HPDE6-E6E7 (cell line): ENCODE results near the gene UEVLD.

ENCODE experiments used
- DNase-seq: peaks from one replicate; pipeline ENCODE4 v3.0.0; 2011; ENCODE audit warnings: missing footprints; ENCODE audit errors: extremely low spot score

UEVLD gene

GRCh38 chr11:18581825-18582224 lies 6.7 kb downstream of the UEVLD start:
- DNase-seq, result no peak

DNA sequence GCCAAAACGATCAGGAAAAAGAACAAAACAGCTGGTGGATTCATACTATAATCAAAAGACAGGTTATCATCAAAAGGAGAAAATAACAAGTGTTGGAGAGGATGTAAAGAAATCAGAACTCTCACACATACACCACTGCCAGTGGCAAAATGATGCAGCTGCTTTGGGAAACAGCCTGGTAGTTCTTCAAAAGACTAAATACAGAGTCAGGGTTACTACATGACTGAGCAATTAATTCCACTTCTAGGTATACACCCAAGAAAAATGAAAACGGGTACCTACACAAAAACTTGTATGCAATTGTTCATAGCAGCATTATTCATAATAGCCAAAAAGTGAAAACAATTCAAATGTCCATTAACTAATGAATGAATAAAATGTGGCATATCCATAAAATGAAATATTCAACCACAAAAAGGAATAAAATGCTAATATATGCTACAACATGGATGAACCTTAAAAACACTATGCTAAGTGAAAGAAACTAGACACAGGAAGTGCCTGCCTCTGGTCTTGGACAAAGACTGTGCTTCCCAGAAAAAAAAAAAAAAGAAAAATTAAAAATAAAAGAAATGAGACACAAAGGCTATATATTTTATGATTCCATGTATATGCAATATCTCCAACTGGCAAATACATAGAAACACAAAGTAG lies 8.3 kb downstream of the UEVLD start:
- no peak for DNase-seq

GRCh38 chr11:18578975-18579598 lies 9.4 kb downstream of the UEVLD start:
- DNase-seq, result no peak

- DNase-seq, result no peak
These were observed 13.2 kb downstream of the UEVLD start for GRCh38 chr11:18575361-18575760.

DNA sequence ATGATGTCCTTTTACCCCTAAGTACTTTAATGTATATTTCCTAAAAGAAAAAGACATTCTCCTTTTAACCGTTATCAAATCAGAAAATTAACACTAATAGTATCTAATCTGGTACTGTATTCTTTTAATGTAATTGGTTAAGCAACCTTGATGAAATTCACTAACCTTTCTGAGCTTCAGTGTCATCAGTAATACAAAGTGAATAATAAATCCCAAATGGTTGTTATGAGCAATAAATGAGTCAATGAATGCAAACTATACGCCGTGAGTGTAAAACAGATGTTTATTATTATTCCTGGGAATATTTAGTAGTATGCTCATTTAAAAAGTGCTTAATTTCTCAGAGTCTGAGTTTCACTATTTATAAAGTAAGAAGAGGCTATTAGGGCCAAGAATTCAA lies 21.5 kb downstream of the UEVLD start:
- no peak for DNase-seq

- DNase-seq, result no peak
These were observed 22.1 kb downstream of the UEVLD start for GRCh38 chr11:18566406-18566805.

DNA sequence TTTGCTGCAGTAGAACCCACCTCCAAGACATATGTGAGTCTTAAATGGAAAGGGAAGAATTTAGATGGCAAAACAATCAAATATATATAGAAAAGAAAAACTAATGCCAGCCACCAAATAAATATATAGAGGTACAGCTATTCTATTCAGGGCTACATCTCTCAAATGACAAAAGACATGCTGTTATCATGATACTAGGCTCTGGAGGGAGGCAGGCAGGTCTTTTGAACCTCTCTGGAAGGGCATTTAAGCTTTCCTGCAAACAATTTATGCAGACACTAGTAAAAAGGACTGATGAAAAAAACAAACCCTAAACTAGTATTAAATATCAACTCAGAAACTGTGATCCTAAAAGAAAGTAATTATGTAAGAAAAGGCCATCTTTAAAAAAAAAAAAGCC lies 24.4 kb downstream of the UEVLD start:
- DNase-seq, result no peak

GRCh38 chr11:18563090-18563730 lies 25.3 kb downstream of the UEVLD start:
- no peak for DNase-seq

DNA sequence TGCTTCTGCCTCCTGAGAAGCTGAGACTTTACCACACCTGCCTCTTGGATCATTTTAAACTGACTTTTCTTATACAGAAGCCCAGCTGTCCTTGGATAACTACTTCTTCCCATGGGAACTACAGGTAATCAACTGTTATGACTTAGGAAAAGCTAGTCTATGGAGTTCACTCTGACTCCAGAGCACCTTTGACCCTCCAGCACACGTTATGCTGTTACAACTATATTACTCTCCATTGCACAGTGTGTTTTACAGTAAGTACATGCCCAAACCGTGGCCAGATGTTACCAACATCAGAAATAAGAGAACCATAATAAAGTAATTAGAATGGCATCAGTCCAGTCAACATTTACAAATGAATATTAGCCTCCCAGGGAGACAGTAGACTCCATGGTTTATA lies 40.5 kb downstream of the UEVLD start:
- DNase-seq, result no peak

GRCh38 chr11:18540207-18541009 lies 48.1 kb downstream of the UEVLD start:
- DNase-seq, result peak; percentile 8

DNA sequence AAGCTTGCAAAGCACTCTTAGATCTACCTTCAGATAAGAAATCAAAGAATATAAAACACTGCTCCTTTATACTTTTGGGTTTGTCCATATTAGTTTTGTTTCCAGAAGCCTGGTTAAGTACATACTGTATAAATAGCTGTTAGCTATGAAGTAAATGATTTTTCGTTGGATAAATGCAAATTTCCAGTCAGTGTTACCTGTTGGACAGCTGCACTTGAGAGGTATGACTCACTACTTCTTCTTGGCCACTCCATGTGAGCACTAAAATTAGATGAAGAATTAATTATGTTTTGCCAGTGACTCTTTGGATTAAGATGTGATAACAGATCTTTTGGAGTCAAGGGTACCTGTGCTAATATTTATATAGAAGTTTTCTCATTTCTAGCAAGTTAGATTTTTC lies 52.3 kb downstream of the UEVLD start:
- DNase-seq, result no peak

DNA sequence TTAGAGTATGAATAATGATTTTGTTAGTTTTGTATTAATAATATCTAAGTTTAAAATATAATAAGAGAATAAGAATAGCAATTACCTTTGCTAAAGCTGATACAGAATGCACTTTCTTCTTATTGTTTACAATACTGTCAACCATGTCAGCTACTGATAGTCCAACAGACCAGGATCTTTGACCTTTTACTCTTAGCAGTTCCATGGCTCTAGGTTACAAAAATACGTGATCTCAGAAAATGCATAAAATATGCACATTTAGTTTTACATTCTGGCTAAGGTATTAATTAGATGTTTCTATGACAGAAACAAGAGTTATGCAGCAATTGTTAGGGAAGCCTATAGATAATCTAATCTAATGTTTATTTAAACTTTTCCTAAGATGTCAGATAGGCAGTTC lies 54.3 kb downstream of the UEVLD start:
- no peak for DNase-seq

DNA sequence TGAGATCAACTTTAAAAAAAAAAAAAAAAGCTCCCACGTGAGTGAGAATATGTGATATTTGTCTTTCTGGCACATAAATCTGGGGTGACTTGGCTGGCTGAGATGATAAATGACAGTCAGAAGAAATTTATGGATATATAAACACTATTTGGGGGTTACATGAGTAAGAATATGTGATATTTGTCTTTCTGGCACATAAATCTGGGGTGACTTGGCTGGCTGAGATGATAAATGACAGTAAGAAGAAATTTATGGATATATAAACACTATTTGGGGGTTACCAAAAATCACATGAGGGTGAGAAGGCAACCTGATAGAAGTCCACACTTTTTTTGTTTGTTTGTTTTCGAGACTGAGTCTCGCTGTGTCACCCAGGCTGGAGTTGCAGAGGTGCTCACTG lies 55.2 kb downstream of the UEVLD start:
- DNase-seq, result no peak

DNA sequence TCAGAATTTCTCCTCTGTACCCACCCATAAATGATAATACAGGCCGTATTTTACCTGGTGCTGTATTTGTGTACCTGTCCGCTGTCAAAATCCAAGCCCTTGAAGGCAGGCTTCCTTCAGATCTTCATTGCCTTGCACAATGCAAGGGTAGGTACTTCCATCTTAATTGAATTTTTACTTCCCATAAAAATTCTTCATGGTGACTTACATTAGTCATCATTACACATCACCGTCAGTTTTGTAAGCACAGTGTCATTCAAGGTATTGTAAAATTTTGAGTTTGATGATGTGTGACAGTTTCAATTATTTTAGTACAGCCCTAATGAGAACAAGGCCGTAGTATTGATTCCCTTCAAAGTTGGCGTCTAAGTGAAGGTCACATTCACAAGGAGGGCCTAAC lies 61.0 kb downstream of the UEVLD start:
- peak; percentile 16 for DNase-seq

DNA sequence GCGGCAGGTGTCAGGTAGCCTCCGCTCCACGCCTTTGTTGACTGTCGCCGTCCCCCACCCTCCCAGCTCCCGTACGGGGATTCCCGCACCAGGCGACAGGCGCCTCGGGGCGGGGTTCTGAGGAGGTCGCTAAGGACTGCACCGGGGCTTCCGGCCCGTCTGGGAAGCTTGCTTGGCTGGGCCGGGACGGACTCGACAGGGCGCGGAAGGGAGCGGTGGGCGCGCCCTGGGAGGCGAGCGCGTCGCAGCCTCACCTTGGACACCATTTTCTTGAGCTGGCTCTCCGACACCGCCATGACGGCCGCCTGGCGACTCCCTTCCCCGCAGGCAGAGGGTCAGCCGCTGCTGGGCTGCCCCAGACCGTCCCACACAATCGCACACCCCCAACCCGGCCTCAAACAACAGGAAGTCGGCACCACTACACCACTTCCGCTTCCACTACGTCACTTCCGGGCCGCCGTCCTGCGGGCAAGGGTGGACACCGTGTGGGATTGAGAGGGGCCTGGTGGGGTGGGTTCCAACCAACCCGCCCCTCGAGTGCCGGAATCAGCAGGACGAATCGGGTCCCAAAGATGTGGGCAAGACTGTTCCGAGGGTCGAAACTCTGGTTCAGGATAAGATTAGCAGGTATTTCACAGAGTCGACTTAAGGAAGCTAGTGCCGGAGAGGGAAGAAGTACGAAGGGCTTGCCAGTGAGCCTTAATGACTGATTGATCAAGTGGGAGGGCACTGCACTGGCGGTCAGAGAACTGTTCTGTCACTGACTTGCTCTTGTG lies 61.8 kb downstream of the UEVLD start, which contains the start of gene TSG101:
Gene TSG101 (minus strand): TSS at position 422 of the 776 bp plus-strand sequence. CDS start 126 bp downstream, at position 296.
- peak; percentile 64 for DNase-seq

DNA sequence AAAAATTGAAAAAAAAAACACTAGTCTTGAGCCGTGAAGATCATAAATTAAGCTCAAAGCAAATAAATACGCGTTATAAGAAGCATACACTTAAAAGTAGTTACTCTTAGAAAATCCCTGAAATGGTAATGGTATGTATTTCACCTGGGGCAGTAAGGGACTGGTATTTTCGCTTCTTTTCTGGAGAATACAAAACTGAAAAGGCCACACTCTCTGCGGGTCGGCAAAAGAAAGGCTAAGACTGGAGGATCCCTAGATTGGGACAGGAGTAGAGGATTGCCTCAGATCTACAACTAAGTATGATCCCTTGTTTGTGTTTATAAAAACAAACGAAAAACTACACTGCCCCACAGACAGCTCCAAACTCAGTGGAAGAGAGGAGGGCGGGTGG lies 62.4 kb downstream of the UEVLD start:
- peak; percentile 7 for DNase-seq

GRCh38 chr11:18524248-18524647 lies 64.3 kb downstream of the UEVLD start:
- no peak for DNase-seq

GRCh38 chr11:18523084-18523483 lies 65.5 kb downstream of the UEVLD start:
- no peak for DNase-seq

DNA sequence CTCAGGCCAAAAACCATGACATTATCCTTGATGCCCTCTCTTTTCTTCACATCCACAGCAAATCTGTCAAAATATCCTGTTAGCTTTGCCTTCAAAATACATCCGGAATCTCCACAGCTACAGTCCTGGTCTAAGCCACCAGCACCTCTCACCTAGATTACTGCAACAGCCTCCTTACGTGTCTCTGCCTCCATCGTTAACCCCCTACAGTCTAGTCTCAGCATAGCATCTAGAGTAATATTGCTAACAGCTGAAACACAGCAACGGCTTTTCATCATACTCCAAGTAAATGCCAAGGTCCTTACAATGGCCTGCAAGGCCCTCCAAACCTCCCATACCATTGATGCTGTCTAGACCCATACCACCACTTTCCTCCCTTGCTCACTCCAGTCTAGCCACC lies 66.1 kb downstream of the UEVLD start:
- no peak for DNase-seq

DNA sequence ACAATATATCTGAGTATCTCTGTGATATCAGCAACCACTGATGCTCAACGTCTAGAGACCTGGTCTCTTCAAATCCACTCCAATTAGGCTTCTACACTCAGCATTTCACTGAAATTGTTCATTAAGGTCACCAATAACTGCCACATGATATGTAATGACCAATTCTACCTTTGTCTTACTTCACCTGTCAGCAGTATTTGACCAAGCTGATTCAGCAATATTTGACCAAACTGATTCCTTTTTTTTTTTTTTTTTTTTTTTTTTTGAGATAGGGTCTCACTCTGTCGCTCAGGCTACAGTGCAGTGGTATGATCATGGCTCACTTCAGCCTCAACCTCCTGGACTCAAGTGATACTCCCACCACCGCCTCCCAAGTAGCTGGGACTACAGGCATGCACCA lies 67.4 kb downstream of the UEVLD start:
- no peak for DNase-seq

DNA sequence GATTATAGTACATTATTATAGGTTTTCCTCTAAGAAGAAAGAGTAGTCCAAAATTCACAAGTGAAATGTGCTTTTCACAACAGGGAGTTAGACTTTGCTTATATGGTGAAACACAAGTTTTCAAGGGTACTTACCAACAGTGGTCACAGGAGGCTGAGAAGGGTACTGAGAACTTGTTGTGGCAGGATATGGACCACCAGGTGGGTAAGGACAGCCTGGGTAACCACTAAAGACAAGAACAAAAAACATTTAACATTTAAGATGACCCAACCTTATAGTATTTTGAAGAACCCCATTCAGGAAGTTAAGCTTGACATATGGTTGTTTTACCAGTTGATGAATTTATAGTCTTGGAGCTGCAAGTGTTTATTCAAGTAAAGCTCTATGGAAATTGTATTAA lies 86.2 kb downstream of the UEVLD start:
- no peak for DNase-seq

DNA sequence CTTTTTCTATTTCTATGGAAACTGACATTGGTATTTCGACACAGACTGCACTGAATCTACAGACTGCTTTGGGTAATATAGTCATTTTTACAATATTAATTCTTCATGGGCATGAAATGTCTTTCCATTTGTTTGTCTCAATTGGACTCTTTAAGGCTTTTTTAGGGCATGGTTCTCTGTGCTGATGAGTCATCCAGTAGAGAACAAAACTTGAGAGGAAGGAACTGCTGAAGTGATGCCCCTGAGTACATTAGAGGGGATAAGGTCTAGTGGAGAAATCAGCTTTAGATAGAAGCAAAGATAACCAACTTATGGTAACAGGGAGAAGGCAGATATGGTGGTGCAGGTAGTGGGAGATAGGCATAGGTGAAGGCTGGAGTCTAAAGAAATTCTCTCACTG lies 86.9 kb downstream of the UEVLD start:
- DNase-seq, result no peak
